Astrocyte (in vitro differentiated cells and primary cell): Measurements from ENCODE around the gene AFMID. TPM values are rescaled to one million over a fixed set of nuclear protein-coding genes. Genes with fewer than 3 reads are reported as not detected.
A peak's percentile ranks its signal among the peaks of the same experiment; 100 is the strongest.

Experiments used
- DNase-seq: peaks from one replicate; pipeline ENCODE4 v3.0.0-alpha.2; 2010; ENCODE audit warnings: low read depth
- FAIRE-seq: peaks from 2 replicates; lab custom pipeline; 2011; peaks lifted over from hg19 to GRCh38; lab: Jason Lieb, UNC
- H2AFZ ChIP-seq: 2 replicates; pipeline ENCODE4 v1.6.0; 2012; ENCODE audit warnings: low read depth, low read length, inconsistent platforms
- H3K27ac ChIP-seq: 2 replicates; pipeline ENCODE4 v1.5.1; 2011; ENCODE audit warnings: low read depth, low read length, inconsistent platforms
- H3K27me3 ChIP-seq: 2 replicates; pipeline ENCODE4 v1.6.0; 2011; ENCODE audit warnings: low read length, inconsistent platforms; ENCODE audit not compliant: insufficient read depth
- H3K36me3 ChIP-seq: 2 replicates; pipeline ENCODE4 v1.5.1; 2011; ENCODE audit warnings: low read length, inconsistent platforms; ENCODE audit not compliant: insufficient read depth
- H3K4me1 ChIP-seq: 2 replicates; pipeline ENCODE4 v1.5.1; 2011; ENCODE audit warnings: low read length, inconsistent platforms; ENCODE audit not compliant: insufficient read depth
- H3K4me2 ChIP-seq: 2 replicates; pipeline ENCODE4 v1.6.0; 2012; ENCODE audit warnings: low read length, inconsistent platforms
- H3K4me3 ChIP-seq: 2 replicates; pipeline ENCODE4 v1.5.1; 2011; ENCODE audit warnings: low read depth, mild to moderate bottlenecking, low read length, inconsistent platforms; ENCODE audit not compliant: insufficient read depth
- H3K79me2 ChIP-seq: 2 replicates; pipeline ENCODE4 v1.6.0; 2012; ENCODE audit warnings: mild to moderate bottlenecking, low read length, inconsistent platforms; ENCODE audit not compliant: insufficient read depth
- H3K9ac ChIP-seq: 2 replicates; pipeline ENCODE4 v1.6.0; 2012; ENCODE audit warnings: mild to moderate bottlenecking, low read length, inconsistent platforms
- H3K9me3 ChIP-seq: 2 replicates; pipeline ENCODE4 v1.5.1; 2012; ENCODE audit warnings: low read depth, mild to moderate bottlenecking, low read length, inconsistent platforms; ENCODE audit not compliant: insufficient read depth
- H4K20me1 ChIP-seq: 2 replicates; pipeline ENCODE4 v1.6.0; 2012; ENCODE audit warnings: low read length, inconsistent platforms; ENCODE audit not compliant: insufficient read depth
- H3K27ac Mint-ChIP-seq: one replicate; pipeline ENCODE4 v1.8.0; 2021; ENCODE audit warnings: mild to moderate bottlenecking, mixed read lengths; ENCODE audit not compliant: unreplicated experiment
- H3K27me3 Mint-ChIP-seq: one replicate; pipeline ENCODE4 v1.8.0; 2021; ENCODE audit warnings: low read depth, mixed read lengths; ENCODE audit not compliant: unreplicated experiment
- H3K36me3 Mint-ChIP-seq: one replicate; pipeline ENCODE4 v1.8.0; 2021; ENCODE audit warnings: low read depth, mixed read lengths; ENCODE audit not compliant: unreplicated experiment
- H3K4me1 Mint-ChIP-seq: one replicate; pipeline ENCODE4 v1.8.0; 2021; ENCODE audit warnings: low read depth, mixed read lengths; ENCODE audit not compliant: unreplicated experiment
- H3K4me3 Mint-ChIP-seq: one replicate; pipeline ENCODE4 v1.8.0; 2021; ENCODE audit warnings: mild to moderate bottlenecking, moderate library complexity, mixed read lengths; ENCODE audit not compliant: unreplicated experiment
- H3K9me3 Mint-ChIP-seq: one replicate; pipeline ENCODE4 v1.8.0; 2021; ENCODE audit warnings: mild to moderate bottlenecking, mixed read lengths; ENCODE audit not compliant: unreplicated experiment
- EZH2 ChIP-seq: IDR thresholded peaks from 2 replicates; pipeline ENCODE4 v1.6.1; 2012; ENCODE audit warnings: mild to moderate bottlenecking, low read length, inconsistent platforms; ENCODE audit not compliant: insufficient read depth
- total RNA-seq: library from RNA; stranded (reverse); gene quantifications from 2 replicates; pipeline ENCODE4 v1.2.1, GENCODE V29; 2021
- TF ChIP-seq, protein P1 (sequence below): IDR thresholded peaks from 2 replicates; pipeline ENCODE4 v1.5.1; 2011; ENCODE audit warnings: low read depth, mild to moderate bottlenecking, inconsistent platforms, low read length, moderate library complexity; ENCODE audit not compliant: insufficient read depth

Gene AFMID
- total RNA-seq, 1 donor from 2014 or later: 53.7 TPM

DNA sequence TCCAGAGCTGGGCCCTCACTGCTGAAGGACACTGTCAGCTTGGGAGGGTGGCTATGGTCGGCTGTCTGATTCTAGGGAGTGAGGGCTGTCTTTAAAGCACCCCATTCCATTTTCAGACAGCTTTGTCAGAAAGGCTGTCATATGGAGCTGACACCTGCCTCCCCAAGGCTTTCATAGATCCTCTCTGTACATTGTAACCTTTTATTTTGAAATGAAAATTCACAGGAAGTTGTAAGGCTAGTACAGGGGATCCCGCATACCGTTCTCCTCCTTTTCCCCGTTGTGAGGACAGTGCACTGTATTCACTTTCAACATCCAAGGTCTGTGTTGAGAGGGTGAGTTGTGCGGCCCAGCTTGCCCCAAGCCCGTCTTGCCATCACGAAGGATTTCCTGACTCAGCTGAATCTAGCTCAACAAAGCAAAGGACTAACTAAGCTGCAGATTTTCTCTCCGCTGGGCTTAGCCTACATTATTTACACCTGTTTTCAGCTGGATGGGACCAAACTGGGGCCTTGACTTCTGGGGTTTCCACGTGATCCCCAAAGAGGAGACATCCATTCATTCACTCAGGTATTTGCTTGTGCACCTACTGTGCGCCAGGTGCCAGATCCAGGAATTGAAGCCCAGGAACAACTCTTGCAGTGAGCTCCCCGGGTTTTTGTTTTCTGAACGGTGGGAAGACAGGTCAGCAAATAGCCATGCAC is 39.0 kb downstream of the AFMID start:
- DNase-seq (no peak), FAIRE-seq (no peak)
- H3K36me3 ChIP-seq: peaks cover 4% of the 10 kb centered on the region
- no peak overlapping the region for H3K4me2 ChIP-seq
- no peaks in the 10 kb centered on the region for H3K9me3 ChIP-seq
- no peak overlapping the region for H3K27ac Mint-ChIP-seq
- H2AFZ ChIP-seq: no peak overlapping the region
- peaks cover under 1% of the 10 kb centered on the region for H3K79me2 ChIP-seq
- no peak overlapping the region for H3K27ac ChIP-seq
- H3K4me1 ChIP-seq: no peaks in the 10 kb centered on the region
- H4K20me1 ChIP-seq: no peaks in the 10 kb centered on the region
- no peak overlapping the region for H3K4me3 Mint-ChIP-seq
- H3K27me3 ChIP-seq: peaks cover 7% of the 10 kb centered on the region
- no peak overlapping the region for H3K4me3 ChIP-seq
- TF ChIP-seq, protein P1, sequence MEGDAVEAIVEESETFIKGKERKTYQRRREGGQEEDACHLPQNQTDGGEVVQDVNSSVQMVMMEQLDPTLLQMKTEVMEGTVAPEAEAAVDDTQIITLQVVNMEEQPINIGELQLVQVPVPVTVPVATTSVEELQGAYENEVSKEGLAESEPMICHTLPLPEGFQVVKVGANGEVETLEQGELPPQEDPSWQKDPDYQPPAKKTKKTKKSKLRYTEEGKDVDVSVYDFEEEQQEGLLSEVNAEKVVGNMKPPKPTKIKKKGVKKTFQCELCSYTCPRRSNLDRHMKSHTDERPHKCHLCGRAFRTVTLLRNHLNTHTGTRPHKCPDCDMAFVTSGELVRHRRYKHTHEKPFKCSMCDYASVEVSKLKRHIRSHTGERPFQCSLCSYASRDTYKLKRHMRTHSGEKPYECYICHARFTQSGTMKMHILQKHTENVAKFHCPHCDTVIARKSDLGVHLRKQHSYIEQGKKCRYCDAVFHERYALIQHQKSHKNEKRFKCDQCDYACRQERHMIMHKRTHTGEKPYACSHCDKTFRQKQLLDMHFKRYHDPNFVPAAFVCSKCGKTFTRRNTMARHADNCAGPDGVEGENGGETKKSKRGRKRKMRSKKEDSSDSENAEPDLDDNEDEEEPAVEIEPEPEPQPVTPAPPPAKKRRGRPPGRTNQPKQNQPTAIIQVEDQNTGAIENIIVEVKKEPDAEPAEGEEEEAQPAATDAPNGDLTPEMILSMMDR: no peak
- TF ChIP-seq EZH2: no peak
- no peaks in the 10 kb centered on the region for H3K4me1 Mint-ChIP-seq
- H3K9me3 Mint-ChIP-seq: no peaks in the 10 kb centered on the region
- H3K36me3 Mint-ChIP-seq: no peaks in the 10 kb centered on the region
- no peak overlapping the region for H3K9ac ChIP-seq
- H3K27me3 Mint-ChIP-seq: peaks cover 18% of the 10 kb centered on the region

- Histone ChIP-seq H3K9me3 (no peaks in the 10 kb centered on the region), H4K20me1 (no peaks in the 10 kb centered on the region), H3K36me3 (peaks cover 4% of the 10 kb centered on the region), H3K4me3 (no peak overlapping the region), H3K4me1 (no peaks in the 10 kb centered on the region), H3K27me3 (peaks cover 11% of the 10 kb centered on the region), H3K79me2 (no peaks in the 10 kb centered on the region), H3K27ac (no peak overlapping the region), H2AFZ (no peak overlapping the region), H3K9ac (no peak overlapping the region), H3K4me2 (peak overlapping the region; percentile 13)
- no peak for TF ChIP-seq EZH2
- TF ChIP-seq, protein P1: no peak
- Mint-ChIP-seq H3K4me3 (no peak overlapping the region), H3K4me1 (no peaks in the 10 kb centered on the region), H3K36me3 (no peaks in the 10 kb centered on the region), H3K9me3 (no peaks in the 10 kb centered on the region), H3K27me3 (peaks cover 21% of the 10 kb centered on the region), H3K27ac (no peak overlapping the region)
- DNase-seq: no peak
- FAIRE-seq: no peak
These were observed 39.7 kb downstream of the AFMID start for GRCh38 chr17:78226759-78227454.
